Fibroblast of skin of right quadriceps (primary cell): ENCODE measurements around the gene IGLON5.

Experiments used
- DNase-seq: peaks from one replicate; pipeline ENCODE4 v3.0.0-alpha.2; 2013

Gene IGLON5

GRCh38 chr19:51318687-51319648 is 7.5 kb downstream of the IGLON5 start:
- DNase-seq: no peak

- DNase-seq: no peak
These were observed 8.3 kb downstream of the IGLON5 start for GRCh38 chr19:51319649-51320279.

- DNase-seq: no peak
These were observed 8.8 kb downstream of the IGLON5 start for GRCh38 chr19:51320280-51320657.

- no peak for DNase-seq
These were observed 10.4 kb downstream of the IGLON5 start for GRCh38 chr19:51321799-51322198.

- no peak for DNase-seq
These were observed 12.2 kb downstream of the IGLON5 start for GRCh38 chr19:51323481-51324166.

GRCh38 chr19:51324167-51324481 is 12.7 kb downstream of the IGLON5 start:
- no peak for DNase-seq

GRCh38 chr19:51325161-51325976 is 13.9 kb downstream of the IGLON5 start:
- DNase-seq: no peak

GRCh38 chr19:51326216-51327065 is 15.0 kb downstream of the IGLON5 start:
- DNase-seq: no peak

GRCh38 chr19:51327066-51328001 is 15.9 kb downstream of the IGLON5 start:
- peak; percentile 18 for DNase-seq

- DNase-seq: no peak
These were observed 18.0 kb downstream of the IGLON5 start for GRCh38 chr19:51329411-51329810.

- no peak for DNase-seq
These were observed 18.9 kb downstream of the IGLON5 start for GRCh38 chr19:51330366-51330765.

GRCh38 chr19:51331193-51331592 is 19.7 kb downstream of the IGLON5 start:
- DNase-seq: no peak

GRCh38 chr19:51331716-51332115 is 20.3 kb downstream of the IGLON5 start:
- no peak for DNase-seq

GRCh38 chr19:51333836-51334460 is 22.5 kb downstream of the IGLON5 start:
- DNase-seq: no peak

- DNase-seq: no peak
These were observed 25.9 kb downstream of the IGLON5 start for GRCh38 chr19:51337141-51337860.

GRCh38 chr19:51337861-51338562 is 26.6 kb downstream of the IGLON5 start:
- DNase-seq: no peak

- DNase-seq: peak; percentile 61
These were observed 27.3 kb downstream of the IGLON5 start for GRCh38 chr19:51338563-51339312.

- no peak for DNase-seq
These were observed 27.9 kb downstream of the IGLON5 start for GRCh38 chr19:51339313-51339686.
